GM10248 (cell line): ENCODE data around the gene CREM.

Experiments used
- CTCF ChIA-PET: fragments of 300-600 bp; sonication (Branson Sonifier 250); formaldehyde crosslinking; extraction: SDS; loops from one replicate; lab custom pipeline; 2021; ENCODE audit warnings: antibody characterized with exemption; lab: Yijun Ruan, JAX
- POLR2A ChIA-PET: fragments of 350-650 bp; sonication (Branson Sonifier 250); formaldehyde crosslinking; extraction: SDS; loops from one replicate; lab custom pipeline; 2020; ENCODE audit warnings: antibody characterized with exemption; lab: Yijun Ruan, JAX
- DNase-seq: peaks from one replicate; pipeline ENCODE4 v3.0.0; 2012; ENCODE audit errors: extremely low spot score
- CTCF ChIP-seq: IDR thresholded peaks from 2 replicates; pipeline ENCODE4 v1.5.1; 2012; ENCODE audit warnings: mild to moderate bottlenecking, low read depth; ENCODE audit errors: extremely low read depth, missing control alignments, control extremely low read depth

Gene CREM

GRCh38 chr10:35182631-35183510, 56.2 kb downstream of the CREM start:
- POLR2A ChIA-PET: no interaction called here
- no peak for DNase-seq
- CTCF ChIA-PET: interaction anchor here (0.6 to 5.4 kb wide), 9 partner anchors 9 to 62 kb away, joined by 3 to 55 read pairs (median 4); partner anchors contain the start of gene CREM
- TF ChIP-seq CTCF: no peak

- CTCF ChIA-PET: interaction anchor here (0.9 to 5.4 kb wide), 11 partner anchors 12 to 64 kb away, joined by 3 to 55 read pairs (median 4); partner anchors contain the start of gene CREM
- no peak for TF ChIP-seq CTCF
- DNase-seq: peak; percentile 50
- POLR2A ChIA-PET: interaction anchor here (1.4 to 1.9 kb wide), 2 partner anchors 11 to 35 kb away, joined by 4 read pairs; no protein-coding TSS in a partner anchor
These were observed 58.0 kb downstream of the CREM start for GRCh38 chr10:35184527-35185171.

GRCh38 chr10:35185260-35186034, 58.8 kb downstream of the CREM start:
- no peak for DNase-seq
- ChIA-PET CTCF (interaction anchor here (0.8 to 5.4 kb wide), 11 partner anchors 11 to 64 kb away, joined by 3 to 55 read pairs (median 4); partner anchors contain the start of gene CREM), POLR2A (interaction anchor here (1.4 to 1.9 kb wide), 2 partner anchors 10 to 36 kb away, joined by 4 read pairs; no protein-coding TSS in a partner anchor)
- no peak for TF ChIP-seq CTCF

- no peak for DNase-seq
- CTCF ChIA-PET: interaction anchor here (0.8 to 1.2 kb wide), 5 partner anchors 15 to 37 kb away, joined by 3 to 4 read pairs (median 3); no protein-coding TSS in a partner anchor
- POLR2A ChIA-PET: no interaction called here
- no peak for TF ChIP-seq CTCF
These were observed 62.3 kb downstream of the CREM start for GRCh38 chr10:35188954-35189353.

GRCh38 chr10:35191523-35191922, 64.9 kb downstream of the CREM start:
- CTCF ChIA-PET: interaction anchor here (0.6 to 2.3 kb wide), 12 partner anchors 9 to 197 kb away, joined by 3 to 11 read pairs (median 4); partner anchors contain the start of gene CREM
- no peak for TF ChIP-seq CTCF
- DNase-seq: no peak
- POLR2A ChIA-PET: no interaction called here

- POLR2A ChIA-PET: no interaction called here
These were observed 66.1 kb downstream of the CREM start for GRCh38 chr10:35192645-35193249.

More at GRCh38 chr10:35192645-35193249, 66.1 kb downstream of the CREM start:
- TF ChIP-seq CTCF: no peak
- no peak for DNase-seq
- CTCF ChIA-PET: interaction anchor here (0.9 to 2.3 kb wide), 11 partner anchors 9 to 72 kb away, joined by 3 to 11 read pairs (median 5); partner anchors contain the start of gene CREM
